ENCODE results near the gene APOH.

Gene APOH

GRCh38 chr17:66220079-66220835, 9.0 kb downstream of the APOH start:
- no peak for TF ChIP-seq CTCF (conservative IDR thresholded peaks at IDR 0.05; ENCODE audit: low read depth)
- no peak overlapping the region for H3K27ac ChIP-seq
- ChIA-PET CTCF (no interaction called here), POLR2A (ENCODE audit: low non-redundant PET) (no interaction called here)
- DNase-seq (ENCODE audit: low spot score) = no peak

GRCh38 chr17:66215529-66215911, 13.7 kb downstream of the APOH start:
- ChIA-PET POLR2A (ENCODE audit: low non-redundant PET) (no interaction called here), CTCF (interaction anchor here (0.6 kb wide), 1 partner anchor 31 kb away, joined by 5 read pairs; no protein-coding TSS in a partner anchor)
- DNase-seq (ENCODE audit: low spot score) = no peak
- no peak overlapping the region for H3K27ac ChIP-seq
- TF ChIP-seq CTCF (conservative IDR thresholded peaks at IDR 0.05; ENCODE audit: low read depth) = no peak

GRCh38 chr17:66214884-66215528, 14.2 kb downstream of the APOH start:
- no peak for DNase-seq (ENCODE audit: low spot score)
- ChIA-PET CTCF (interaction anchor here (0.6 kb wide), 1 partner anchor 30 kb away, joined by 5 read pairs; no protein-coding TSS in a partner anchor), POLR2A (ENCODE audit: low non-redundant PET) (no interaction called here)
- H3K27ac ChIP-seq = no peak overlapping the region
- no peak for TF ChIP-seq CTCF (conservative IDR thresholded peaks at IDR 0.05; ENCODE audit: low read depth)

- ChIA-PET POLR2A (ENCODE audit: low non-redundant PET) (no interaction called here), CTCF (interaction anchor here (0.6 kb wide), 1 partner anchor 1204 kb away, joined by 3 read pairs; no protein-coding TSS in a partner anchor)
- no peak for TF ChIP-seq CTCF (conservative IDR thresholded peaks at IDR 0.05; ENCODE audit: low read depth)
Observed at GRCh38 chr17:66211047-66211810, 18.0 kb downstream of the APOH start.

GRCh38 chr17:66210208-66210574, 19.0 kb downstream of the APOH start:
- ChIA-PET POLR2A (ENCODE audit: low non-redundant PET) (no interaction called here), CTCF (no interaction called here)
- no peak for DNase-seq (ENCODE audit: low spot score)
- no peak for TF ChIP-seq CTCF (conservative IDR thresholded peaks at IDR 0.05; ENCODE audit: low read depth)
- no peak overlapping the region for H3K27ac ChIP-seq

More at GRCh38 chr17:66211047-66211810, 18.0 kb downstream of the APOH start:
- DNase-seq (ENCODE audit: low spot score) = no peak
- no peak overlapping the region for H3K27ac ChIP-seq

GRCh38 chr17:66207936-66208335, 21.3 kb downstream of the APOH start:
- no peak for DNase-seq (ENCODE audit: low spot score)
- ChIA-PET CTCF (no interaction called here), POLR2A (ENCODE audit: low non-redundant PET) (no interaction called here)
- no peak overlapping the region for H3K27ac ChIP-seq
- no peak for TF ChIP-seq CTCF (conservative IDR thresholded peaks at IDR 0.05; ENCODE audit: low read depth)
